Stimulated activated CD4-positive, alpha-beta T cell treated with anti-CD3 and anti-CD28 coated beads, Interleukin-4, amount 100 ng/mL, for 24 hours (primary cell): ENCODE data around the gene ZNF429.
"Not testable (repeated sequence)": the region's sequence is repeated elsewhere in the genome, so short reads cannot be mapped to it uniquely, and the experiment has no call there.

Experiments used
- DNase-seq: peaks from one replicate; pipeline ENCODE4 v3.0.0-alpha.2; 2020

ZNF429 gene

DNA sequence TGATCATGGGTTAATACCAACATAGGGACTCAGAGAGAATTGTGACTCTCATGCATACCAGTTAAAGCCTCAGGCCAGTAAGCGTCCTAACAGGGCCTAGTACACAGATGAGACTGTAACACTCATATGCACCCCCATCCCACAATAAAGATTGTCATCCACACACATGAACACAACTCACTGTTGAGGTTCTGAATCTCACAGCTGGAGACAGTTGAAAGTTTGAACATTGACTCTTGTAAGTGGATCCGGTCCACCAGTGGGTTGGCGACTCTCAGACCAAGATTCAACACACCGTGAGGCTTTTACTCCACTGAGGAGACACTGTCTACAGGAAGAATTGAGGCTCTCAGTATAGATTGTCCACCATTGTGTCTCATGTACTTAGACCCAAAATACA, 88.1 kb downstream of the ZNF429 start:
- DNase-seq, result no peak

DNA sequence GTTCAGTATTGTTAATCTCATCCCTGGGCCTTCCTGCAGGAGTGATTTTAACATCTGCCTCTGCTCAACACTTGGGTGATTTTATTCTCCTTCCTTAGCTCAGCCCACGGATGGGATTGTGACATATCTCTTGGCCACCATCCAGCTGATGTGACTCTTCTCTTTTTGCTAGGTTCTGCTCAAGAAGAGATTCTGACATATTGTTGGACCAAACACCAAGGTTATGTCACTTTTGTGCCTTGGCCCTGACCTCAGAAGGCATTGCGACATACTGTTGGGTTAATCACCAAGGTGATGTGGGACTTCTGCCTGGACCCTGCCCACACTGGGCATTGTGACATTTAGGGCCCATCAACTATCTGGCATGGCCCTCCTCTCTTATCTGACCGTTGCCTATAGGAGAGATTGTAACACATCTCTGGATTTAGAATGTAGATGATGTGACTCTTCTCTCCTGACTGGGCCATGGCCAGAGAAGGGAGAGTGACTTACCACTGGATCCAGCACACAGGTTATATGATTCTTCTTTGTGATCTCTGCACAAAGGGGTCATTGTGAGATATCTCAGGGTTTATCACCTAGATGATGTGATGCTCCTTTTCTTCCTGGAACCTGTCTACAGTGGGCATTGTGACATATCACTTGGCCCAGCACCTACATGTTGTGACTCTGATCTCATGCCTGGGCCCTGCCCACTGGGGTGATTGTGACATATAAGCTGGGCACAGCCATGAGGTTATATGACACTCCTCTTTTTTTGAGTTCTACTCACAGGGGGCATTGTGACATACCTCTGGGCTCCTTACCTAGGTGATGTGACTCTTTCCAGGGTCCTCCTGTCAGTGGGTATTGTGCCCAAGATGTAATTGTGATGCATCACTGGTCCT, 88.8 kb downstream of the ZNF429 start:
- no peak for DNase-seq

DNA sequence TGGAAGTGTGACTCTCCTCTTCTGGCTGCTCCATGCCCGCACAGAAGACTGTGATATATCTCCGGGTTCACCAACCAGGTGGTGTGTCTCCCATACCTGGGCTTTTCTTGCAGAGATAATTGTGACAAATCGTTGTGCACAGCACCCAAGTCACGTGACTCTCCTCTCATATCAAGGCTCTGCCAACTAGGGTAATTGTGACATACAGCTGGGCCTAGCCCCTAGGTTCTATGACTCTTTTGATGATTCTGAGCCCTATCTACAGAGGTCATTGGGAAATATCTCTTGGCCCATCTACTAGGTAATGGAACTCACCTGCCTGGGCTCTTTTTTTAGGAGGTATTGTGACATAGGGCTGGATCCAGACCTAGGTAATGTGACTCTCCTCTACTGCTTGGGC, 89.8 kb downstream of the ZNF429 start:
- no peak for DNase-seq

DNA sequence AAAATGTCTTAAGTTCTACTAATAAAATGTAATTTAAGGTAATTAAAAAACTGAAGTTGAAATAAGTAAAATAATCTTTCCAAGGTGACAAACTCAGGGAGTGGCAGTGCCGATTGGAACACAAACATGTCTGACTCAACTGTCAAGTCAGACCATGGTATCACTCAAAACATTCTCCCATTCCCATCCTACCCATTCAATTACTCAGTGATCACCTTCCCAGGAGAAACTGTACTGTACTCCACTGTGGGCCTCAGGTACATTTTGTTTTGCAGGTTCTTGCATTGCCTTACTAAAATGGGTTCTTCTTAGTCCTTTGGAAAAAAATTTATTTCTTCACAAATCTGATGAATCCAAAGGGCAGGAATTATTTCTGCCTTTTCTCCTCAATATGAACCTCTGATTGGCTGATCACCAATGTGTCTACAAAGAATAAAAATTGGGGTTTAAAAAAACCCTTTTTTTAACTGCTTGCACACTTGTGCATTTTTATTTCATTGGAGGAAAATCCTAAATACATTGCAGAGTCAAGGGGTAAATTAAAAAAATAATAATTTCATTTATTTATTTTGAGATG, 96.8 kb downstream of the ZNF429 start:
- no peak for DNase-seq

DNA sequence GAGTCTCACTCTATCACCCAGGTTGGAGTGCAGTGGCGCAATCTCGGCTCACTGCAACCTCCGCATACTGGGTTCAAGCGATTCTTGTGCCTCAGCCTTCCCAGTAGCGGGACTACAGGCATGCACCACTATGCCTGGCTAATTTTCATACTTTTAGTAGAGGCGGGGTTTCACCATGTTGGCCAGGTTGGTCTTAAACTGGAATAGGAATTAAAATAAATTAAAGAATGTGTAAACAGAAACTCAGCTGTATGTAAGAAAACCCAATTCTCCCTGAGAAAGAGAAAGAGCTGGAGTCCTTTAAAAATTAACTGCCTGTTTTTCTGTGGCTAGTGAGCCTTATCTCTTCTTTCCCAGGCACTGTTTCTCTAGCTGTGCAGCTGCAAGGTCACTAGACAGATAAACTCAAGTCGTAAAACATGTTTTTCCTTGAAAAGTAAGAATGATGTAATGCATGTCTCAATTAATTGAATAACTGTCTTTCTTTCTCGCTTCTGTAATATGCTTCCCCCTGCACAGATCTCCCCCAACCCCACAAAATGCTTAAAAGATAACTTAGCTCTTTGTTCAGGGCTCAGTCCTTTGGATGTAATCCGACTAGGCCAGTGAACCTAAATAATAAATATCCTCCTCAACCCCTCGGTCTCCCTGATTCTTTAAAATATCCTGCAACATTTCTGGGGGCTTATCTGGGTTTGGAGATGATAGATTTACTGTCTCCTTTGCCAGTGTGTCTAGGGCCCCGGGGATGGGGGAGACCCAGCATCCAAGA, 97.4 kb downstream of the ZNF429 start:
- not testable (repeated sequence) for DNase-seq

DNA sequence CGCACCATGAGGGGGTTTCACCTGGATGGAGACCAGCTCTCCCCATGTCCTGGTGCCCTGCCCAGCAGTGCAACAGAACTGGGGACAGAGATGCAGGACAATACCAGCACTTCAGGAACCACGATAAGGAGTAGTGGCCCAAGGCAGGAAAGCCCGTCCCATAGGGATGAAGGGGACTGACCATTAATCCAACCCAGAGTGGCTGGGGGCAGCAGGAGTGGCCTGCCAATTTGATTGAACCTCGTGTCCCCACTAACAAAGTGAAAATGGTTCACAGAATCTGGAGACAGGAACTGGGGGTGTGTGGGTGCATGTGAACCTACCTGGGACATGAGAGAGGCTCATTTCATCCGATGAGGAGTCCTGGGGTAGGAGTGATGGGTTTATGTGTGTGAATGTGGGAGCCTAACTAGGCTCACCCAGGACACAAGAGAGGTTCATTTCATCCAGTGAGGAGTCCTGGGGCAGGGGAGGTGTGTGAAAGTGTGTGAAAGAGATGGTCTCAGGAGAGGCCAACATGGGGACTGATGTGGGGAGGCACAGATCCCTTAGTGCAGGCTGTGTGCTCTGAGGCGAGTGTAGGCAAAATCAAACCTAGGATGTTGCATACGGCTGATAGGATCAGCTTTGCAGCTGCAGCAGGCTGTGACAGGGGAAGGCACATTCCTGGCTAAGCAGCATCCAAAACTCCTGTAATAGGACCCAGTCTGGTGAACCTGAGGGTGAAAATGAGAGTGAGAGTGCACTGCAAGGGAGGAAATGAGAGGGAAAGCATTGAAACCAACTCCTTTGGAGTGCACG, 98.2 kb downstream of the ZNF429 start:
- DNase-seq, result no peak

DNA sequence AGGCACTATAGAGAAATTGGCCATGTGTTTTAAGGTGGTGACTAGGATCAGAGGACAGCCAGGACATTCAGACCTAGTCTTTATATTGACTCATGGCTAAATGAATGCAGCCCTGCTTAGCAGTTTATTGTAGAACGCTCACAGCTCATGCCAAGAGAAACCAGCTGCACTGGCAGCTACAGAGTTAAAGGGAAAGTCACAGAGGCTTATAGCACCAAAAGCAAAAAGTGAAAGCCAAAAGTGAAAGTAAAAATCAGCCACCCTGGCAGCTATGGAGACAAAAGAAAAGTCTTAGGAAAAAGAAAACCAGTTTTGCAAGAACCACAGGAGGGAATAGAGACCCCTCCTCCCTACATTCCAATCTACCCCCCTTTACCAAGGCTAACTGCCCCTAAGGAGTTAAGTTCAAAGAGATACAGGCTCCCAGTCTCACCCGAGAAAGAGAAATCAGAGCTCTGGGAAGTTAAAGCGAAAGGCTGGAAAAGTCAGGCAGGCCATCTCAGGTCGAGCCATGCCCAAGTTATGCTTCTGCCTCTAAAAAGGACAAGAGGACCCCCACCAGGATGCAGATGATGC, 99.0 kb downstream of the ZNF429 start:
- DNase-seq, result no peak
